GM23338 (cell line): ENCODE data around the gene UBE2C. TPM values are rescaled to one million over a fixed set of nuclear protein-coding genes. Genes with fewer than 3 reads are reported as not detected.

ENCODE experiments used
- ATAC-seq: fragments of 200-7000 bp; cut with Tn5 transposase; 3 replicates; pipeline ENCODE4 v1.9.1; 2020
- DNase-seq: peaks from one replicate; pipeline ENCODE4 v3.0.0-alpha.2; 2015; ENCODE audit warnings: low spot score
- H2AFZ ChIP-seq: fragments of 200-600 bp; sonication (generic); 2 replicates; pipeline ENCODE4 v1.8.0; 2016; ENCODE audit warnings: antibody characterized with exemption, mild to moderate bottlenecking, moderate library complexity
- H3F3A ChIP-seq: fragments of 200-600 bp; sonication (generic); replicated peaks from 2 replicates; pipeline ENCODE4 v1.8.0; 2017; ENCODE audit warnings: antibody characterized with exemption, mixed run types, low read depth
- H3K27ac ChIP-seq: fragments of 200-600 bp; sonication (generic); 2 replicates; pipeline ENCODE4 v1.6.1; 2016; ENCODE audit warnings: low read depth
- H3K27me3 ChIP-seq: fragments of 200-600 bp; sonication (generic); 2 replicates; pipeline ENCODE4 v1.8.0; 2016; ENCODE audit warnings: mild to moderate bottlenecking, mixed run types, moderate library complexity; ENCODE audit not compliant: insufficient read depth
- H3K36me3 ChIP-seq: fragments of 200-600 bp; sonication (generic); 2 replicates; pipeline ENCODE4 v1.8.0; 2016; ENCODE audit warnings: mild to moderate bottlenecking; ENCODE audit not compliant: insufficient read depth
- H3K4me1 ChIP-seq: fragments of 200-600 bp; sonication (generic); 2 replicates; pipeline ENCODE4 v1.8.0; 2016; ENCODE audit warnings: mild to moderate bottlenecking, moderate library complexity; ENCODE audit not compliant: insufficient read depth
- H3K4me2 ChIP-seq: fragments of 200-600 bp; sonication (generic); 2 replicates; pipeline ENCODE4 v1.7.1; 2017; ENCODE audit warnings: mixed run types
- H3K4me3 ChIP-seq: fragments of 200-600 bp; sonication (generic); 2 replicates; pipeline ENCODE4 v1.6.1; 2016; ENCODE audit warnings: mixed run types
- H3K79me2 ChIP-seq: fragments of 200-600 bp; sonication (generic); replicated peaks from 2 replicates; pipeline ENCODE4 v1.8.0; 2017; ENCODE audit warnings: mild to moderate bottlenecking; ENCODE audit not compliant: insufficient read depth
- H3K9me2 ChIP-seq: fragments of 200-600 bp; sonication (generic); 2 replicates; pipeline ENCODE4 v1.8.0; 2017; ENCODE audit not compliant: insufficient read depth
- H4K20me1 ChIP-seq: fragments of 200-600 bp; sonication (generic); replicated peaks from 2 replicates; pipeline ENCODE4 v1.8.0; 2017; ENCODE audit warnings: mild to moderate bottlenecking; ENCODE audit not compliant: insufficient read depth
- H3K27ac Mint-ChIP-seq: 2 replicates; pipeline ENCODE4 v1.8.0; 2020; ENCODE audit warnings: inconsistent platforms, mild to moderate bottlenecking, moderate library complexity, mixed read lengths
- H3K27me3 Mint-ChIP-seq: 3 replicates; pipeline ENCODE4 v1.8.0; 2022; ENCODE audit warnings: low read depth, mild to moderate bottlenecking, moderate library complexity, mixed read lengths, inconsistent platforms; ENCODE audit not compliant: insufficient read depth, poor library complexity
- H3K36me3 Mint-ChIP-seq: 3 replicates; pipeline ENCODE4 v1.8.0; 2021; ENCODE audit warnings: low read depth, mild to moderate bottlenecking, inconsistent platforms, moderate library complexity, mixed read lengths
- H3K4me1 Mint-ChIP-seq: 3 replicates; pipeline ENCODE4 v1.8.0; 2020; ENCODE audit warnings: mild to moderate bottlenecking, inconsistent platforms, mixed read lengths
- H3K4me3 Mint-ChIP-seq: 3 replicates; pipeline ENCODE4 v1.8.0; 2021; ENCODE audit warnings: moderate library complexity, mild to moderate bottlenecking, inconsistent platforms, mixed read lengths
- H3K9me3 Mint-ChIP-seq: 3 replicates; pipeline ENCODE4 v1.8.0; 2020; ENCODE audit warnings: moderate library complexity, mild to moderate bottlenecking, inconsistent platforms, mixed read lengths
- CREB1 ChIP-seq: fragments of 250-450 bp; sonication (Bioruptor Pico); IDR thresholded peaks from 2 replicates; pipeline ENCODE4 v1.5.0; 2020; ENCODE audit warnings: low read depth, mild to moderate bottlenecking, moderate library complexity
- CTCF ChIP-seq, 2 experiments: fragments of 200-600 bp in 1 of 2; sonication (generic) in 1 of 2; conservative IDR thresholded peaks; 2 replicates each; pipeline versions ENCODE4 v1.5.1 to v1.6.1; 2016 to 2017; ENCODE audit warnings: antibody characterized with exemption in 2 of 2, low read depth in 2 of 2, mild to moderate bottlenecking in 2 of 2, moderate library complexity in 1 of 2
- ETS1 ChIP-seq: IDR thresholded peaks from 2 replicates; pipeline ENCODE4 v1.6.1; 2016; ENCODE audit warnings: antibody characterized with exemption
- EZH2 ChIP-seq: fragments of 200-600 bp; sonication (generic); IDR thresholded peaks from one replicate; pipeline ENCODE4 v1.8.0; 2017; ENCODE audit warnings: antibody characterized with exemption, mild to moderate bottlenecking, low read depth; ENCODE audit not compliant: unreplicated experiment
- EZH2phosphoT487 ChIP-seq: fragments of 200-600 bp; sonication (generic); IDR thresholded peaks from one replicate; pipeline ENCODE4 v1.8.1; 2018; ENCODE audit warnings: antibody characterized with exemption; ENCODE audit not compliant: unreplicated experiment
- JUNB ChIP-seq: IDR thresholded peaks from one replicate; pipeline ENCODE4 v1.6.1; 2016; ENCODE audit warnings: antibody characterized with exemption; ENCODE audit not compliant: unreplicated experiment
- NANOG ChIP-seq: IDR thresholded peaks from 2 replicates; pipeline ENCODE4 v1.6.1; 2016; ENCODE audit warnings: antibody characterized with exemption, borderline replicate concordance
- POLR2AphosphoS5 ChIP-seq: IDR thresholded peaks from 2 replicates; pipeline ENCODE4 v1.6.1; 2016; ENCODE audit warnings: antibody characterized with exemption, low read depth
- ZNF462 ChIP-seq: fragments of 250-450 bp; sonication (Bioruptor Pico); IDR thresholded peaks from 2 replicates; pipeline ENCODE4 v1.5.0; 2020; ENCODE audit warnings: mild to moderate bottlenecking, moderate library complexity
- polyA plus RNA-seq: library from polyadenylated mRNA; unstranded; fragments of >200 nt; fragmentation: Nextera tagmentation; extraction: Ambion mirVana; gene quantifications from 2 replicates; pipeline ENCODE4 v1.2.1, GENCODE V29; 2016
- total RNA-seq: library from RNA; depleted of rRNA; stranded (reverse); fragments of >200 nt; shearing (Covaris generic); gene quantifications from 2 replicates; pipeline ENCODE4 v1.2.3, GENCODE V29; 2014

UBE2C gene
- total and polyA plus RNA-seq, 2 experiments from 2014 or later, result 247 to 698 TPM

DNA sequence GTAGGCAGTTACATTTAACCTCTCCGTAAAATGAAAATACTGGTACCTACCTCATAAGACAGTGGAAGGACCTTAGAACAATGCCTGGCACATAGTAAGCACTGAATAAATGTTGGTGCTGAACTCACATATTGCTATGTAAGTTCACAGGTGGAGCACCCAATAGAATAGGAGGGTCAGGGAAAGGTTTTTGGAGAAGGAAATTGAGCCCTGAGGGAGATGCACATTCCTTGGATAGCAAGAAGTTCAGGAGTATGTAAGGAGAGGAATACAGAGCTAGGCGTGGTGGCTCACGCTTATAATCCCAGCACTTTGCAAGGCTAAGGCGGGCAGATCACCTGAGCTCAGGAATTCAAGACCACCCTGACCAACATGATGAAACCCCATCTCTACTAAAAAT lies 7.0 kb downstream of the UBE2C start (continued):
- no peak for TF ChIP-seq ZNF462 (CRISPR knock-in tag)

DNA sequence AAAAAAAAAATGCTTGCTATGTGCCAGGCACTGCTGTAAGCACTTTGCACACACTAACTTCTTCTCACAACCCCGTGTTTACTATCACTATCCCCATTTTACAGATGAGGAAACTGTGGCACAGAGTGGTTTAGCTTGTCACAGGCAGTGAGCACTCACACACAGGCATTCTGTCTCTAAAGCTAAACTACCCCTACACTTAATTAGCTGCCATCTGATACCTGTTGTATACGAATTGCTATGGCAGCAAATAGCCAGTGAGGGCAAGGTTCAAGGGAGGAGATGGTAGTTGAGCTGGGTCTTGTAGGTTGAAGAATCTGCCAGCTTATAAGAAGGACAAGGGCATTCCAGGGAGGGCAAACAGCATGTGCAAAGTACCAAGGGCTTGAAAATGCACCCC lies 9.5 kb downstream of the UBE2C start:
- Histone ChIP-seq H3K4me3 (no peak overlapping the region), H3K79me2 (no peaks in the 10 kb centered on the region), H3K4me2 (no peak overlapping the region), H3F3A (peaks cover 27% of the 10 kb centered on the region), H2AFZ (no peak overlapping the region), H3K27ac (no peak overlapping the region), H3K36me3 (peaks cover 1% of the 10 kb centered on the region; the same call in 1 of the 2 replicates), H3K4me1 (peaks cover 15% of the 10 kb centered on the region), H4K20me1 (0 out of 2 replicates have a peak, but pooled peaks cover under 1% of the 10 kb centered on the region), H3K9me2 (no peaks in the 10 kb centered on the region), H3K27me3 (peaks cover 9% of the 10 kb centered on the region)
- DNase-seq, result no peak
- Mint-ChIP-seq H3K36me3 (peaks cover 13% of the 10 kb centered on the region), H3K4me1 (peaks cover 29% of the 10 kb centered on the region), H3K27me3 (peaks cover 31% of the 10 kb centered on the region), H3K27ac (no peak overlapping the region), H3K4me3 (no peak overlapping the region), H3K9me3 (no peaks in the 10 kb centered on the region; the same call in 1 of the 3 replicates)
- no peak for TF ChIP-seq JUNB
- no peak for TF ChIP-seq CREB1 (CRISPR knock-in tag)
- no peak for TF ChIP-seq EZH2phosphoT487
- no peak for TF ChIP-seq POLR2AphosphoS5
- no peak for TF ChIP-seq EZH2
- no peak for TF ChIP-seq NANOG
- no peak for TF ChIP-seq CTCF (conservative IDR thresholded peaks at IDR 0.05; ENCODE audit: low read depth in 2 of 2)
- no peak for TF ChIP-seq ETS1
- ATAC-seq, result no peak
